Common myeloid progenitor, CD34-positive (primary cell): ENCODE results near the gene MAP3K20.
"Not testable (repeated sequence)": the region's sequence is repeated elsewhere in the genome, so short reads cannot be mapped to it uniquely, and the experiment has no call there.

Source experiments
- CTCF ChIA-PET: fragments of 350-600 bp; sonication (Branson Sonifier 250); formaldehyde crosslinking; loops from one replicate; lab custom pipeline; 2021; ENCODE audit warnings: antibody characterized with exemption; lab: Charles Lee
- POLR2A ChIA-PET: fragments of 350-600 bp; sonication (Branson Sonifier 250); formaldehyde crosslinking; loops from one replicate; lab custom pipeline; 2021; ENCODE audit warnings: antibody characterized with exemption; lab: Charles Lee
- DNase-seq, 3 donors: peaks; one replicate each; pipeline versions ENCODE4 v3.0.0 to v3.0.0-alpha.2; 2013
- H3K27ac ChIP-seq, 2 experiments: 1 replicate in 1 of 2; 2 replicates in 1 of 2; pipeline ENCODE4 v1.7.0; 2013; ENCODE audit warnings: inconsistent platforms in 2 of 2, low read length in 2 of 2, mild to moderate bottlenecking in 2 of 2, low read depth in 1 of 2, moderate library complexity in 1 of 2; ENCODE audit not compliant: severe bottlenecking in 2 of 2, insufficient read depth in 1 of 2, poor library complexity in 1 of 2
- H3K27me3 ChIP-seq, 5 experiments: replicated peaks in 2 of 5; 1 replicate in 3 of 5; 2 replicates in 2 of 5; pipeline versions ENCODE4 v1.6.1 to v1.7.0; 2013; ENCODE audit warnings: low read length in 4 of 5, mild to moderate bottlenecking in 2 of 5, moderate library complexity in 2 of 5, inconsistent platforms in 1 of 5; ENCODE audit not compliant: insufficient read depth in 5 of 5, control insufficient read depth in 4 of 5
- H3K36me3 ChIP-seq, 4 experiments: 1 replicate in 2 of 4; 2 replicates in 2 of 4; pipeline versions ENCODE4 v1.6.1 to v1.7.0; 2013; ENCODE audit warnings: low read length in 3 of 4, control low read depth in 1 of 4, mild to moderate bottlenecking in 1 of 4; ENCODE audit not compliant: control insufficient read depth in 4 of 4, insufficient read depth in 4 of 4
- H3K4me1 ChIP-seq, 4 experiments: 1 replicate in 3 of 4; 2 replicates in 1 of 4; pipeline versions ENCODE4 v1.6.1 to v1.7.1; 2013; ENCODE audit warnings: low read length in 3 of 4, mild to moderate bottlenecking in 3 of 4, control low read depth in 1 of 4, inconsistent platforms in 1 of 4, moderate library complexity in 1 of 4; ENCODE audit not compliant: control insufficient read depth in 4 of 4, insufficient read depth in 4 of 4; ENCODE audit errors: control extremely low read depth in 1 of 4
- H3K4me3 ChIP-seq, 7 experiments: 1 replicate in 4 of 7; 2 replicates in 3 of 7; pipeline versions ENCODE4 v1.5.1 to v1.7.0; 2013; ENCODE audit warnings: mild to moderate bottlenecking in 7 of 7, low read length in 6 of 7, moderate library complexity in 6 of 7, inconsistent platforms in 2 of 7, low read depth in 2 of 7, control low read depth in 1 of 7; ENCODE audit not compliant: insufficient read depth in 4 of 7, control insufficient read depth in 1 of 7; ENCODE audit errors: extremely low read depth in 1 of 7
- H3K9me3 ChIP-seq, 5 experiments: 1 replicate in 4 of 5; 2 replicates in 1 of 5; pipeline versions ENCODE4 v1.6.1 to v1.7.1; 2013; ENCODE audit warnings: low read length in 4 of 5, mild to moderate bottlenecking in 2 of 5, inconsistent platforms in 1 of 5, low read depth in 1 of 5, moderate library complexity in 1 of 5; ENCODE audit not compliant: control insufficient read depth in 4 of 5, insufficient read depth in 2 of 5; ENCODE audit errors: control extremely low read depth in 1 of 5
- WGBS: methylation state at CpG from one replicate; pipeline ENCODE4 v1.1.5; 2013; ENCODE audit not compliant: insufficient coverage; 5-methylcytosine and 5-hydroxymethylcytosine counted together

The MAP3K20 gene

GRCh38 chr2:173298536-173299097, 223.0 kb downstream of the MAP3K20 start:
- H3K27me3 ChIP-seq, result no peaks in the 10 kb centered on the region
- H3K9me3 ChIP-seq, result peaks cover 0 to 46% (median 18%) of the 10 kb centered on the region in 5 experiments
- 86% methylated on average over 4 of the region's 5 CpGs for WGBS
- H3K4me1 ChIP-seq, result no peaks in the 10 kb centered on the region
- H3K36me3 ChIP-seq, result no peaks in the 10 kb centered on the region
- ChIA-PET POLR2A (no interaction called here), CTCF (no interaction called here)
- no peak for DNase-seq
- H3K4me3 ChIP-seq, result no peak overlapping the region
- H3K27ac ChIP-seq, result no peak overlapping the region

- WGBS, result 100% methylated on average over 5 of the region's 5 CpGs
- Histone ChIP-seq H3K36me3 (no peaks in the 10 kb centered on the region), H3K4me3 (no peak overlapping the region), H3K4me1 (no peaks in the 10 kb centered on the region), H3K9me3 (peaks cover 0 to 48% (median 18%) of the 10 kb centered on the region in 5 experiments), H3K27ac (no peak overlapping the region), H3K27me3 (no peaks in the 10 kb centered on the region)
- POLR2A ChIA-PET, result no interaction called here
- CTCF ChIA-PET, result no interaction called here
- no peak for DNase-seq
These were observed 224.1 kb downstream of the MAP3K20 start for GRCh38 chr2:173299764-173300163.

GRCh38 chr2:173300458-173300857, 224.8 kb downstream of the MAP3K20 start:
- Histone ChIP-seq H3K27ac (no peak overlapping the region), H3K4me3 (no peak overlapping the region), H3K36me3 (no peaks in the 10 kb centered on the region), H3K4me1 (no peaks in the 10 kb centered on the region), H3K9me3 (peaks cover 0 to 48% (median 18%) of the 10 kb centered on the region in 5 experiments), H3K27me3 (no peaks in the 10 kb centered on the region)
- ChIA-PET POLR2A (no interaction called here), CTCF (no interaction called here)
- WGBS, result 82% methylated on average over 1 of the region's 1 CpG
- peak in 1 of 3 donors; percentile 10 for DNase-seq

- WGBS, result 100% methylated on average over 4 of the region's 4 CpGs
- CTCF ChIA-PET, H3K4me1 ChIP-seq, H3K36me3 ChIP-seq, POLR2A ChIA-PET, H3K27ac ChIP-seq, H3K4me3 ChIP-seq, H3K27me3 ChIP-seq, DNase-seq: not testable (repeated sequence)
- H3K9me3 ChIP-seq, result peaks cover 0 to 46% (median 18%) of the 10 kb centered on the region in 5 experiments
These were observed 225.9 kb downstream of the MAP3K20 start for GRCh38 chr2:173301549-173301948.

- Histone ChIP-seq H3K9me3 (peaks cover 0 to 11% (median 2%) of the 10 kb centered on the region in 5 experiments), H3K4me1 (no peaks in the 10 kb centered on the region), H3K4me3 (no peak overlapping the region), H3K27me3 (no peaks in the 10 kb centered on the region), H3K36me3 (no peaks in the 10 kb centered on the region), H3K27ac (no peak overlapping the region)
- no peak for DNase-seq
- ChIA-PET CTCF (no interaction called here), POLR2A (no interaction called here)
- 100% methylated on average over 2 of the region's 2 CpGs for WGBS
These were observed 229.7 kb downstream of the MAP3K20 start for GRCh38 chr2:173305303-173305702.

- no peaks in the 10 kb centered on the region for H3K36me3 ChIP-seq
- ChIA-PET CTCF (no interaction called here), POLR2A (no interaction called here)
- 36% methylated on average over 4 of the region's 4 CpGs for WGBS
- no peak overlapping the region for H3K4me3 ChIP-seq
- H3K27ac ChIP-seq, result no peak overlapping the region
- DNase-seq, result no peak
- H3K9me3 ChIP-seq, result peaks cover 0 to 4% (median 0%) of the 10 kb centered on the region in 5 experiments
- H3K4me1 ChIP-seq, result no peaks in the 10 kb centered on the region
- H3K27me3 ChIP-seq, result no peaks in the 10 kb centered on the region
These were observed 231.6 kb downstream of the MAP3K20 start for GRCh38 chr2:173307293-173307692.

- H3K4me1 ChIP-seq, H3K36me3 ChIP-seq, POLR2A ChIA-PET, H3K27ac ChIP-seq, H3K27me3 ChIP-seq, H3K9me3 ChIP-seq, CTCF ChIA-PET, DNase-seq, H3K4me3 ChIP-seq: not testable (repeated sequence)
- 79% methylated on average over 4 of the region's 5 CpGs for WGBS
These were observed 233.7 kb downstream of the MAP3K20 start for GRCh38 chr2:173309370-173309769.
